T-helper 17 cell (primary cell): ENCODE measurements around the gene GNPDA1. TPM values are rescaled to one million over a fixed set of nuclear protein-coding genes. Genes with fewer than 3 reads are reported as not detected.

Source experiments
- ATAC-seq: fragments of 150-1000 bp; cut with Tn5 transposase; 2 replicates; pipeline ENCODE4 v1.10.0; 2021; ENCODE audit warnings: mild to moderate bottlenecking, moderate library complexity
- DNase-seq, 3 donors: peaks; one replicate each; pipeline versions ENCODE4 v3.0.0 to v3.0.0-alpha.2; 2020 to 2021
- H3K9me3 ChIP-seq: one replicate; pipeline ENCODE4 v1.7.0; 2013; ENCODE audit warnings: low read length, mild to moderate bottlenecking; ENCODE audit not compliant: control insufficient read depth, poor library complexity, severe bottlenecking
- H3K27ac Mint-ChIP-seq: one replicate; pipeline ENCODE4 v1.8.0; 2022; ENCODE audit warnings: mild to moderate bottlenecking, moderate library complexity, mixed read lengths
- H3K27me3 Mint-ChIP-seq: one replicate; pipeline ENCODE4 v1.8.0; 2022; ENCODE audit warnings: mixed read lengths
- H3K36me3 Mint-ChIP-seq: one replicate; pipeline ENCODE4 v1.8.0; 2022; ENCODE audit warnings: low read depth, mixed read lengths
- H3K4me1 Mint-ChIP-seq: one replicate; pipeline ENCODE4 v1.8.0; 2022; ENCODE audit warnings: mild to moderate bottlenecking, mixed read lengths
- H3K4me3 Mint-ChIP-seq: one replicate; pipeline ENCODE4 v1.8.0; 2022; ENCODE audit warnings: mild to moderate bottlenecking, moderate library complexity, mixed read lengths
- total RNA-seq, 4 donors: library from RNA in 2 of 4; stranded (reverse) in 2 of 4; gene quantifications; one replicate each; pipeline ENCODE4 v1.2.3 and lab custom pipeline; 2022 to 2026

The GNPDA1 gene
- total RNA-seq, 2 donors from 2014 or later, result 9.5 to 13.2 TPM

DNA sequence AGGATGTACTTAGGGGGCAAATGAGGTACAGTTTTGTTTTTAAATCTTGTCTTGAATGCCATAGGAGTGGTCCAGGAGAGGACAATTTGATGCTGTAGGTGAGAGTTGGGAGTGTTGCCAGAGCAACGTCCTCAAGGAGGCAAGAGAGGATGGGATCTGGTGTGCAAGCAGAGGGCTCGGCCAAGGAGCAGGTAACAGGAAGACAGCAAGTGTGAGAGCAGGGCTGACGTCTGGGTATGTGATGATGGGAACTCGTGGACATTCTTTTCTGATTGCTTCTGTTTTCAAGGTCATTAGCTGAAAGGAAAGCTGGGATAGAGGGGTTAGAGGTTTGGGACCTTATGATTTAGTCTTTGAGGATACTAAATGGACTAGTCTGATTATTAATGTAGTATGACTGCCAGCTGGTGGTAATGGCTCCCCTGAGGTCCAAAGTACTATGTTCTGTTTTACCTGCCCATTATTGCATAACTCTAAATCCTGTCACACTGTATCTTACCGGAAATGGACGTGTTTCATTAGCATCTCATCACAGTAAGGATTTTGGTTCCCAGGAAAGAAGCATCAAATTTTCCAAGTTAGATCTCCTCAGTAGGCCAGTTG is 15.4 kb downstream of the GNPDA1 start:
- H3K9me3 ChIP-seq, result no peaks in the 10 kb centered on the region
- no peak for DNase-seq
- H3K4me3 Mint-ChIP-seq, result no peak overlapping the region
- ATAC-seq, result no peak
- H3K27me3 Mint-ChIP-seq, result no peaks in the 10 kb centered on the region
- peaks cover 21% of the 10 kb centered on the region for H3K4me1 Mint-ChIP-seq
- peak overlapping the region; percentile 27 for H3K27ac Mint-ChIP-seq
- H3K36me3 Mint-ChIP-seq, result peaks cover 18% of the 10 kb centered on the region

DNA sequence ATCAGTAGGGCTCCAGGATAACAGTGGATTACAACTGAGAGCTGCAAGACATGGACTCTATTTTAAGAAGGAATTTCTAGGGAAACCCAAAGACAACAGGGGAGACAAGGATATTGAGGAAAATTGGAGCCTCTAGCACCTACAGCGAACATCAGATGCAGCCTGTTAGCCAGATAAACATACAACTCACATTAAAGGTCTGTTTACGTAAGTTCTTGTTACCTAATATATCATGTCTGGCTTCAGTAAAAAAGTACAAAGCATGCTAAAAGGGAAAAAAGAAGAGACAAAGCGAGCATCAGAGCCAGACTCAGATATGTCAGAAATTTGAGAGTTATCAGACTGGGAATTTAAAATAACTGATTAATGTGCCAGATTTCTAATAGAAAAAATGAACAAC is 17.2 kb downstream of the GNPDA1 start:
- Mint-ChIP-seq H3K4me3 (no peak overlapping the region), H3K4me1 (peaks cover 21% of the 10 kb centered on the region), H3K27ac (no peak overlapping the region), H3K36me3 (peaks cover 18% of the 10 kb centered on the region), H3K27me3 (no peaks in the 10 kb centered on the region)
- DNase-seq (no peak), ATAC-seq (no peak)
- H3K9me3 ChIP-seq, result no peaks in the 10 kb centered on the region

- H3K4me3 Mint-ChIP-seq, result no peak overlapping the region
- no peaks in the 10 kb centered on the region for H3K9me3 ChIP-seq
- peaks cover 18% of the 10 kb centered on the region for H3K36me3 Mint-ChIP-seq
- no peaks in the 10 kb centered on the region for H3K27me3 Mint-ChIP-seq
- peaks cover 21% of the 10 kb centered on the region for H3K4me1 Mint-ChIP-seq
- DNase-seq (no peak), ATAC-seq (no peak)
- peak overlapping the region; percentile 39 for H3K27ac Mint-ChIP-seq
Observed at GRCh38 chr5:141994511-141995136, 18.2 kb downstream of the GNPDA1 start.

DNA sequence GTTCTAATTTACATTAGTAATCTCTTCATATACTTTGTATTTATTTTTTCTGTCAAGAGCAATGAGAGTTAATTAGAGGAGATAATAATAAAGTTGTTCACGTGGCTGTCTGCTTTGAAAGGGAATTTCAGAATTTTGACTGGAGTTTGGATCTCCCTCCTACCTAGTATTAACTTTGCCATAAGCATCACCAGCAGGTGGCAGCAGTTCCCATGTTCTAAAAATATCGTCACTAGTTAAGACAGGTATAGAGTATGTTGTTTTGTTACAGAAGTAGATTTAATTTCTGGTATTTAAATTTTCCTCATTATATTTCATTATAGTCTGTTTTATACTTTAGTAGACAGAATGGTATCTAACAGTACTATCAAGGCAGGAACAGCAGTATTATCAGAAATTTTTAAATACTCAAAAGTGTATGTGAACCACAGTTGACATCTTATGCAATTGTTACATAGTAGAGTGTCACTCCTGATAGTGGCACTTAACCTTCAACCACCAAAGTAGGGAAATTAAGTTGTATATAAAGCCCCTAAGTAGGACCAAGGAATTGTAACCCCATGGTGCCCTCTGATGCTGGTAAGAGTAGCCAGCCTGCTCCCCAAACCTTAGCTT is 20.4 kb downstream of the GNPDA1 start:
- H3K9me3 ChIP-seq, result no peaks in the 10 kb centered on the region
- DNase-seq (peak; percentile 52 to 78 (median 52)), ATAC-seq (peak; percentile 81)
- Mint-ChIP-seq H3K27me3 (no peaks in the 10 kb centered on the region), H3K36me3 (peaks cover 19% of the 10 kb centered on the region), H3K27ac (no peak overlapping the region), H3K4me3 (no peak overlapping the region), H3K4me1 (peaks cover 23% of the 10 kb centered on the region)

- H3K4me1 Mint-ChIP-seq, result peaks cover 24% of the 10 kb centered on the region
- no peak for ATAC-seq
- H3K27me3 Mint-ChIP-seq, result no peaks in the 10 kb centered on the region
Observed at GRCh38 chr5:141989720-141990119, 23.1 kb downstream of the GNPDA1 start.

GRCh38 chr5:141986072-141986471 is 26.8 kb downstream of the GNPDA1 start:
- peaks cover 14% of the 10 kb centered on the region for H3K36me3 Mint-ChIP-seq

More at GRCh38 chr5:141989720-141990119, 23.1 kb downstream of the GNPDA1 start:
- Mint-ChIP-seq H3K27ac (no peak overlapping the region), H3K36me3 (peaks cover 22% of the 10 kb centered on the region), H3K4me3 (no peak overlapping the region)
- DNase-seq, result no peak
- no peaks in the 10 kb centered on the region for H3K9me3 ChIP-seq

GRCh38 chr5:141982626-141983025 is 30.2 kb downstream of the GNPDA1 start:
- H3K27ac Mint-ChIP-seq, result no peak overlapping the region
- no peaks in the 10 kb centered on the region for H3K9me3 ChIP-seq
- no peaks in the 10 kb centered on the region for H3K27me3 Mint-ChIP-seq
- ATAC-seq (no peak), DNase-seq (no peak)
- peaks cover 17% of the 10 kb centered on the region for H3K36me3 Mint-ChIP-seq
- H3K4me1 Mint-ChIP-seq, result peaks cover 13% of the 10 kb centered on the region
- H3K4me3 Mint-ChIP-seq, result no peak overlapping the region

More at GRCh38 chr5:141986072-141986471, 26.8 kb downstream of the GNPDA1 start:
- H3K4me3 Mint-ChIP-seq, result no peak overlapping the region
- no peak overlapping the region for H3K27ac Mint-ChIP-seq
- peaks cover 19% of the 10 kb centered on the region for H3K4me1 Mint-ChIP-seq
- no peaks in the 10 kb centered on the region for H3K27me3 Mint-ChIP-seq
- no peak for ATAC-seq
- no peak for DNase-seq
- no peaks in the 10 kb centered on the region for H3K9me3 ChIP-seq

DNA sequence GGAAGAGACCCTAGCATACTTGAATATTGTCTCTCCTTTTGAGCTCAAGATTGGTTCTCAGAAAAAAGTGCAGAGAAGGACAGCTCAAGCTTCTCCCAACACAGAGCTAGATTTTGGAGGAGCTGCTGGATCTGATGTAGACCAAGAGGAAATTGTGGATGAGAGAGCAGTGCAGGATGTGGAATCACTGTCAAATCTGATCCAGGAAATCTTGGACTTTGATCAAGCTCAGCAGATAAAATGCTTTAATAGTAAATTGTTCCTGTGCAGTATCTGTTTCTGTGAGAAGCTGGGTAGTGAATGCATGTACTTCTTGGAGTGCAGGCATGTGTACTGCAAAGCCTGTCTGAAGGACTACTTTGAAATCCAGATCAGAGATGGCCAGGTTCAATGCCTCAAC is 34.4 kb downstream of the GNPDA1 start:
- peaks cover 12% of the 10 kb centered on the region for H3K4me1 Mint-ChIP-seq
- H3K9me3 ChIP-seq, result no peaks in the 10 kb centered on the region
- DNase-seq (no peak), ATAC-seq (no peak)
- no peaks in the 10 kb centered on the region for H3K27me3 Mint-ChIP-seq
- H3K4me3 Mint-ChIP-seq, result no peak overlapping the region
- H3K27ac Mint-ChIP-seq, result no peak overlapping the region
- peaks cover 8% of the 10 kb centered on the region for H3K36me3 Mint-ChIP-seq

DNA sequence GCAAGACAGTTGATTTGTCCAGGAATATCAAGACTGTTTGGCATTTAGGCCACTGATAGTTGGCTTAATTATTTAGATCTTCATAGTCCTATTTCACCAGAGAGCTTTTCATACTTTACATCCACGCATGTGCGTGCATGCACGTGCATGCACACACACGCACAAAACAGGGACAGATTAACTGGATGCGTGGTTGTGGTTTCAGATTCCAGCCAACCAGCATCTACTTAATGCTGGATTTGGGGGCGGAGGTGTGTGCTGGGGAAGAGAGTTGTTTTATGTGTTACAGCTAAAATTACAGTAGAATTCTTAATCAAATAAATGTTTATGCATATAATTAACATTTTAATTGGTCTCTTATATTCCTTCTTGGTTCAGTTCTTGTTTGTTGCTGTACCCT is 36.7 kb downstream of the GNPDA1 start:
- Mint-ChIP-seq H3K4me1 (peaks cover 14% of the 10 kb centered on the region), H3K4me3 (no peak overlapping the region), H3K27me3 (no peaks in the 10 kb centered on the region), H3K27ac (no peak overlapping the region), H3K36me3 (peaks cover 7% of the 10 kb centered on the region)
- DNase-seq (no peak), ATAC-seq (no peak)
- H3K9me3 ChIP-seq, result no peaks in the 10 kb centered on the region

GRCh38 chr5:141973871-141974595 is 38.8 kb downstream of the GNPDA1 start:
- H3K36me3 Mint-ChIP-seq, result peaks cover 3% of the 10 kb centered on the region
- ATAC-seq, result no peak
- H3K27ac Mint-ChIP-seq, result no peak overlapping the region
- no peaks in the 10 kb centered on the region for H3K27me3 Mint-ChIP-seq
- H3K4me1 Mint-ChIP-seq, result peaks cover 27% of the 10 kb centered on the region
- no peak for DNase-seq
- H3K9me3 ChIP-seq, result no peaks in the 10 kb centered on the region
- H3K4me3 Mint-ChIP-seq, result no peak overlapping the region

DNA sequence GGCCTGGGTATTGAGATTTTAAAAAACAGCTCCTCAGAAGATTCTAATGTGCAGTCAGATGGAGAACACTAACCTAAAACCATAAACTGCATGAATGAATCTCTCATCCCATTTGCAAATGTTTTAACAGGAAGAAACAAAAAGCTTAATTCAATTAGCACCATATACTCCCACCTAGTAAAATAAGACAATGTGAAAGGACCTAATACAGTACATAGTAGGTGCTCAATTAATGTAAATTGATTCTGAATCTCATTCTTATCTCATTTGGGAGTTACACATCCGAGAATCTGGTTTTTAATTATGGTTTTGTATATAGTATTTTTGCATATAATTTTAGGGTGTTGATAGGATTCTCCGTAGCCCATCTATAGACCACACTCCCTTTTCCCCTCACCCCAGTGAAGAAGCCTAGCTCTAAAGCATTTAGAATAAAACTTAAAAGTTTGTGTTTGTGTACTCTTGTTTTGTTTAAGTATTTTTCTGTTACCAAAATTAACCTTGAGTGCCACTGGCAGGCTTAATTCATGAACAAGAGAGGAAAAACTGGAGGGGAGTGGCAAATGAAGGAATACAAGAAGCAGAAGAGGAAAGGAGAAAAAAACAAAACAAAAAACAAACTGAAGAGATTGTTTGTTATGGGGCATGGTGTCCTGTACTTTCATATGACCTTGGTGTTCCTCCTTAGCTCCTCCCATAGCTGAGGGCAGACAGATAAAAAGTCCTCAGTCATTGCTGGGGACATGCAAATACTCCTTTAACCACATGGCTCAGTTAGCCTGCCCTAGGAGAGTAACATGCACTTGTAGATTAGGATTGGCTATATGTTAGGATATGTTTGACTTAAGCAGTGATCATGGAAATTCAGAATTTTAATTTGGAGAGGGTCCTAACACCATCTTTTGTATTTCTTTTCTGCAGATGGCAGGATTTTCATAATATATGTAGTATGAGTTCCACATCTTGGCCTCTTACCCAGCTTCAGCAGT is 42.8 kb downstream of the GNPDA1 start:
- DNase-seq (no peak), ATAC-seq (no peak)
- H3K27me3 Mint-ChIP-seq, result no peaks in the 10 kb centered on the region
- H3K4me3 Mint-ChIP-seq, result peak overlapping the region; percentile 98
- H3K4me1 Mint-ChIP-seq, result peaks cover 34% of the 10 kb centered on the region
- peaks cover 5% of the 10 kb centered on the region for H3K36me3 Mint-ChIP-seq
- no peaks in the 10 kb centered on the region for H3K9me3 ChIP-seq
- H3K27ac Mint-ChIP-seq, result peak overlapping the region; percentile 96

GRCh38 chr5:141968914-141969608 is 43.8 kb downstream of the GNPDA1 start, which contains the start of gene RNF14:
Gene RNF14, plus strand, starts transcription at chr5:141969105. Its CDS starts 4,484 bp downstream, at chr5:141973589.
- DNase-seq (peak; percentile 90 to 93 (median 91)), ATAC-seq (peak; percentile 98)

More at GRCh38 chr5:141968914-141969608, 43.8 kb downstream of the GNPDA1 start, which contains the start of gene RNF14:
- no peaks in the 10 kb centered on the region for H3K9me3 ChIP-seq
- H3K36me3 Mint-ChIP-seq, result peaks cover 2% of the 10 kb centered on the region
- H3K27ac Mint-ChIP-seq, result peak within 1 kb of the TSS; percentile 96
- H3K4me3 Mint-ChIP-seq, result peak within 1 kb of the TSS; percentile 98
- no peaks in the 10 kb centered on the region for H3K27me3 Mint-ChIP-seq
- peaks cover 34% of the 10 kb centered on the region for H3K4me1 Mint-ChIP-seq
